ENCODE data around the gene TUBA1C. TPM values are rescaled to one million over a fixed set of nuclear protein-coding genes. Genes with fewer than 3 reads are reported as not detected.

TUBA1C gene
- total RNA-seq, 1 experiment from 2014 or later, result 660 TPM

- H2BK5ac ChIP-seq (ENCODE audit: insufficient read length, low read length), result no peak overlapping the region
- TF ChIP-seq CTCF (conservative IDR thresholded peaks at IDR 0.05), result no peak
- H3K18ac ChIP-seq (ENCODE audit: insufficient read length, low read depth, low read length), result no peak overlapping the region
- no peak overlapping the region; a peak in 1 of 7 replicates for H3K27ac Mint-ChIP-seq
- no peaks in the 10 kb centered on the region for H3K79me2 ChIP-seq (ENCODE audit: insufficient read depth, low read length)
- no peaks in the 10 kb centered on the region; the same call in 1 of the 2 replicates for H3K27me3 ChIP-seq (ENCODE audit: insufficient read depth, low read length)
- H3K14ac ChIP-seq (ENCODE audit: insufficient read depth, low read length), result no peak overlapping the region
- H3K9ac ChIP-seq (ENCODE audit: extremely low read depth, insufficient read length, low read length), result no peak overlapping the region
- no peaks in the 10 kb centered on the region for H3K9me3 ChIP-seq (ENCODE audit: control insufficient read depth, low read depth, low read length)
- H3K23ac ChIP-seq (ENCODE audit: insufficient read length, low read depth, low read length), result no peak overlapping the region
- H3K4me1 ChIP-seq (ENCODE audit: insufficient read depth, low read length), result no peaks in the 10 kb centered on the region
- no peaks in the 10 kb centered on the region for H3K23me2 ChIP-seq (ENCODE audit: insufficient read length, low read depth, low read length, poor library complexity, severe bottlenecking)
- no peak overlapping the region for H2BK120ac ChIP-seq (ENCODE audit: low read depth, low read length, poor library complexity, severe bottlenecking)
- H3K36me3 Mint-ChIP-seq (ENCODE audit: insufficient read depth in 1 of 3, low read depth in 3 of 3), result no peaks in the 10 kb centered on the region
- H3K56ac ChIP-seq (ENCODE audit: insufficient read length, low read depth, low read length), result no peak overlapping the region
- DNase-seq, result no peak
- H3K27ac ChIP-seq (ENCODE audit: insufficient read length, low read depth, low read length), result no peak overlapping the region
- no peak overlapping the region for H4K5ac ChIP-seq (ENCODE audit: insufficient read length, low read depth, low read length)
- no peaks in the 10 kb centered on the region for H3K79me1 ChIP-seq (ENCODE audit: insufficient read depth, low read depth, low read length, poor library complexity, severe bottlenecking)
- H3K27me3 Mint-ChIP-seq (ENCODE audit: low read depth), result no peaks in the 10 kb centered on the region
- H3K4ac ChIP-seq (ENCODE audit: low read depth, low read length), result no peak overlapping the region
- H2BK12ac ChIP-seq (ENCODE audit: insufficient read length, low read depth, low read length), result no peak overlapping the region
- H3K4me3 Mint-ChIP-seq, result no peak overlapping the region
- H4K91ac ChIP-seq (ENCODE audit: insufficient read length, low read depth, low read length), result no peak overlapping the region
- H3K9me3 Mint-ChIP-seq, result no peaks in the 10 kb centered on the region; a peak in 1 of 5 replicates
- no peak overlapping the region for H2AK5ac ChIP-seq (ENCODE audit: insufficient read length, low read length)
- WGBS (ENCODE audit: extremely low coverage, insufficient read length, low lambda C conversion rate), result no CpG with 5 or more reads among the region's 3 CpGs
- H4K8ac ChIP-seq (replicated peaks; ENCODE audit: insufficient read length, low read depth, low read length), result no peak overlapping the region
- H3T11ph ChIP-seq (ENCODE audit: low read length), result no peak overlapping the region
- H2BK20ac ChIP-seq (ENCODE audit: low read depth, low read length, poor library complexity, severe bottlenecking), result no peak overlapping the region
- no peak overlapping the region for H3K4me2 ChIP-seq (ENCODE audit: insufficient read depth, insufficient read length, low read length)
- H3K4me1 Mint-ChIP-seq, result peaks cover 0 to 2% of the 10 kb centered on the region in 2 experiments; a peak in 1 of 4 replicates
- H4K20me1 ChIP-seq (ENCODE audit: control insufficient read depth, insufficient read depth, insufficient read length), result peaks cover 3% of the 10 kb centered on the region
- H2AFZ ChIP-seq (ENCODE audit: low read length), result no peak overlapping the region
- H2BK15ac ChIP-seq (ENCODE audit: low read depth, low read length), result no peak overlapping the region
Observed at GRCh38 chr12:49223590-49224369, 41.1 kb upstream of the TUBA1C start.

Measured in H9 (cell line).